Measurements from ENCODE around the gene CCDC33.

DNA sequence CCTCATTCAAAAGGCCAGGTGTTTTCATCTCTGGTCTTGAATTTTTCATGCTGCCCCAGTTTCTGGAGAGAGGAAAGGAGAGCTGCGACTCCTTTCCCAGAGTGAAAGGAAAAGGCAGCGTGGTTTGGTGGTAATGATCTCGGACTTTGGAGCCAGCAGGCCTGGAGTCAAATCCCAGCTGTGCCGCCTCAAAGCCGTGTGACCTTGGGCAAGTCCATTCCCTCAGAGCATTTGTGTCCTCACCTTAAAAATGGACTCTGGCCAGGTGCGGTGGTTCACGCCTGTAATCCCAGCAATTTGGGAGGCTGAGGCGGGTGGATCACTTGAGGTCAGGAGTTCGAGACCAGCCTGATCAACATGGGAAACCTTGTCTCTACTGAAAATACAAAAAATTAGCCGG is 4.7 kb upstream of the CCDC33 start:
- TF ChIP-seq, protein P1, sequence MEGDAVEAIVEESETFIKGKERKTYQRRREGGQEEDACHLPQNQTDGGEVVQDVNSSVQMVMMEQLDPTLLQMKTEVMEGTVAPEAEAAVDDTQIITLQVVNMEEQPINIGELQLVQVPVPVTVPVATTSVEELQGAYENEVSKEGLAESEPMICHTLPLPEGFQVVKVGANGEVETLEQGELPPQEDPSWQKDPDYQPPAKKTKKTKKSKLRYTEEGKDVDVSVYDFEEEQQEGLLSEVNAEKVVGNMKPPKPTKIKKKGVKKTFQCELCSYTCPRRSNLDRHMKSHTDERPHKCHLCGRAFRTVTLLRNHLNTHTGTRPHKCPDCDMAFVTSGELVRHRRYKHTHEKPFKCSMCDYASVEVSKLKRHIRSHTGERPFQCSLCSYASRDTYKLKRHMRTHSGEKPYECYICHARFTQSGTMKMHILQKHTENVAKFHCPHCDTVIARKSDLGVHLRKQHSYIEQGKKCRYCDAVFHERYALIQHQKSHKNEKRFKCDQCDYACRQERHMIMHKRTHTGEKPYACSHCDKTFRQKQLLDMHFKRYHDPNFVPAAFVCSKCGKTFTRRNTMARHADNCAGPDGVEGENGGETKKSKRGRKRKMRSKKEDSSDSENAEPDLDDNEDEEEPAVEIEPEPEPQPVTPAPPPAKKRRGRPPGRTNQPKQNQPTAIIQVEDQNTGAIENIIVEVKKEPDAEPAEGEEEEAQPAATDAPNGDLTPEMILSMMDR (IDR thresholded peaks at IDR 0.05; ENCODE audit: borderline replicate concordance, extremely low read depth, low read length, poor library complexity, severe bottlenecking) = no peak
- TF ChIP-seq EZH2 (IDR thresholded peaks at IDR 0.05; ENCODE audit: borderline replicate concordance, low read depth, low read length, severe bottlenecking) = no peak

Data from DND-41 (cell line).